Activated T-helper 1 cell treated with Interleukin-2 at 50 U/mL for 16 hours (primary cell): ENCODE measurements around the gene PRKAG2.
"Not testable (repeated sequence)": the region's sequence is repeated elsewhere in the genome, so short reads cannot be mapped to it uniquely, and the experiment has no call there.

Experiments used
- DNase-seq: peaks from one replicate; pipeline ENCODE4 v3.0.0-alpha.2; 2020; ENCODE audit warnings: low read depth

Gene PRKAG2

GRCh38 chr7:151786241-151786640 is 90.7 kb downstream of the PRKAG2 start:
- DNase-seq = no peak

GRCh38 chr7:151785681-151785965 is 91.3 kb downstream of the PRKAG2 start:
- DNase-seq = no peak

- DNase-seq = no peak
Measured at GRCh38 chr7:151784853-151785680, 91.8 kb downstream of the PRKAG2 start.

- DNase-seq = no peak
Measured at GRCh38 chr7:151783958-151784575, 92.8 kb downstream of the PRKAG2 start.

- DNase-seq = peak; percentile 40
Measured at GRCh38 chr7:151782598-151783448, 94.1 kb downstream of the PRKAG2 start.

GRCh38 chr7:151782256-151782597 is 94.7 kb downstream of the PRKAG2 start:
- not testable (repeated sequence) for DNase-seq

- no peak for DNase-seq
Measured at GRCh38 chr7:151781161-151781845, 95.6 kb downstream of the PRKAG2 start.

- no peak for DNase-seq
Measured at GRCh38 chr7:151780631-151781030, 96.3 kb downstream of the PRKAG2 start.

GRCh38 chr7:151779678-151780077 is 97.2 kb downstream of the PRKAG2 start:
- DNase-seq = no peak

GRCh38 chr7:151779255-151779654 is 97.7 kb downstream of the PRKAG2 start:
- DNase-seq = no peak

- no peak for DNase-seq
Measured at GRCh38 chr7:151777908-151778670, 98.8 kb downstream of the PRKAG2 start.

- no peak for DNase-seq
Measured at GRCh38 chr7:151777495-151777880, 99.4 kb downstream of the PRKAG2 start.

- no peak for DNase-seq
Measured at GRCh38 chr7:151776876-151777494, 99.9 kb downstream of the PRKAG2 start.

- DNase-seq = no peak
Measured at GRCh38 chr7:151776446-151776845, 100.5 kb downstream of the PRKAG2 start.

- DNase-seq = no peak
Measured at GRCh38 chr7:151775547-151776443, 101.1 kb downstream of the PRKAG2 start.

- DNase-seq = no peak
Measured at GRCh38 chr7:151774951-151775350, 102.0 kb downstream of the PRKAG2 start.

- no peak for DNase-seq
Measured at GRCh38 chr7:151773797-151774196, 103.1 kb downstream of the PRKAG2 start.

GRCh38 chr7:151770232-151770631 is 106.7 kb downstream of the PRKAG2 start:
- DNase-seq = no peak

GRCh38 chr7:151769188-151769821 is 107.6 kb downstream of the PRKAG2 start:
- DNase-seq = no peak

- no peak for DNase-seq
Measured at GRCh38 chr7:151768805-151769187, 108.1 kb downstream of the PRKAG2 start.
